AG04449 (cell line): ENCODE results near the gene SHOX.

Experiments
- CTCF ChIA-PET: fragments of 350-600 bp; formaldehyde crosslinking; extraction: SDS; loops from one replicate; lab custom pipeline; 2021; ENCODE audit warnings: antibody characterized with exemption; lab: Yijun Ruan, JAX
- POLR2A ChIA-PET: fragments of 400-600, 350-600 bp; formaldehyde crosslinking; extraction: SDS; loops from one replicate; lab custom pipeline; 2020; ENCODE audit warnings: antibody characterized with exemption, inconsistent platforms; lab: Yijun Ruan, JAX
- DNase-seq: peaks from one replicate; pipeline ENCODE4 v3.0.0-alpha.2; 2010; ENCODE audit warnings: low read depth, low spot score
- H3K4me3 ChIP-seq: 2 replicates; pipeline ENCODE4 v1.5.1; 2011; ENCODE audit warnings: low read depth, mild to moderate bottlenecking, control low read depth, low read length
- CTCF ChIP-seq: IDR thresholded peaks from one replicate; pipeline ENCODE4 v1.5.1; 2011; ENCODE audit warnings: mild to moderate bottlenecking, moderate library complexity, low read length, control low read depth, inconsistent platforms; ENCODE audit not compliant: insufficient read depth; ENCODE audit errors: missing control alignments

SHOX gene

GRCh38 chrX:639151-639550 lies 8.6 kb downstream of the SHOX start:
- DNase-seq: no peak
- TF ChIP-seq CTCF: no peak
- no peak overlapping the region for H3K4me3 ChIP-seq
- ChIA-PET CTCF (no interaction called here), POLR2A (no interaction called here)

GRCh38 chrX:640641-641040 lies 10.1 kb downstream of the SHOX start:
- no peak for DNase-seq
- CTCF ChIA-PET: no interaction called here
- H3K4me3 ChIP-seq: no peak overlapping the region
- POLR2A ChIA-PET: no interaction called here
- no peak for TF ChIP-seq CTCF

- ChIA-PET CTCF (no interaction called here), POLR2A (no interaction called here)
- DNase-seq: no peak
- no peak overlapping the region for H3K4me3 ChIP-seq
- no peak for TF ChIP-seq CTCF
Measured at GRCh38 chrX:641671-642435, 11.3 kb downstream of the SHOX start.

GRCh38 chrX:642436-643240 lies 12.0 kb downstream of the SHOX start:
- ChIA-PET POLR2A (no interaction called here), CTCF (no interaction called here)
- no peak for DNase-seq
- no peak overlapping the region for H3K4me3 ChIP-seq
- TF ChIP-seq CTCF: no peak

GRCh38 chrX:643241-643595 lies 12.6 kb downstream of the SHOX start:
- DNase-seq: no peak
- ChIA-PET POLR2A (no interaction called here), CTCF (no interaction called here)
- TF ChIP-seq CTCF: no peak
- H3K4me3 ChIP-seq: no peak overlapping the region

GRCh38 chrX:643911-644303 lies 13.3 kb downstream of the SHOX start:
- no peak overlapping the region for H3K4me3 ChIP-seq
- ChIA-PET POLR2A (no interaction called here), CTCF (no interaction called here)
- no peak for DNase-seq
- TF ChIP-seq CTCF: no peak
